PFSK-1 (cell line): ENCODE data around the gene SCLY.

Experiments used
- FOXP2 ChIP-seq: optimal IDR thresholded peaks from 2 replicates; pipeline ENCODE3; 2011; ENCODE audit warnings: borderline replicate concordance, control low read depth, inconsistent platforms; ENCODE audit not compliant: insufficient read depth; ENCODE audit errors: extremely low read length, extremely low read depth
- POLR2AphosphoS5 ChIP-seq: IDR thresholded peaks from 2 replicates; pipeline ENCODE4 v1.6.1; 2012; ENCODE audit warnings: low read depth, mild to moderate bottlenecking, control low read depth, low read length, moderate library complexity
- REST ChIP-seq, 2 experiments: IDR thresholded peaks; 2 replicates each; pipeline versions ENCODE4 v1.6.1 to v1.8.0; 2011 to 2012; ENCODE audit warnings: low read depth in 2 of 2, low read length in 2 of 2, control low read depth in 1 of 2, inconsistent platforms in 1 of 2, mild to moderate bottlenecking in 1 of 2, moderate library complexity in 1 of 2; ENCODE audit not compliant: insufficient read depth in 1 of 2
- SIN3A ChIP-seq: IDR thresholded peaks from 2 replicates; pipeline ENCODE4 v1.6.1; 2012; ENCODE audit warnings: mild to moderate bottlenecking, low read length, moderate library complexity, borderline replicate concordance; ENCODE audit not compliant: insufficient read depth
- TAF1 ChIP-seq: IDR thresholded peaks from 2 replicates; pipeline ENCODE4 v1.6.1; 2012; ENCODE audit warnings: low read length, control low read depth, borderline replicate concordance; ENCODE audit not compliant: insufficient read depth

SCLY gene

DNA sequence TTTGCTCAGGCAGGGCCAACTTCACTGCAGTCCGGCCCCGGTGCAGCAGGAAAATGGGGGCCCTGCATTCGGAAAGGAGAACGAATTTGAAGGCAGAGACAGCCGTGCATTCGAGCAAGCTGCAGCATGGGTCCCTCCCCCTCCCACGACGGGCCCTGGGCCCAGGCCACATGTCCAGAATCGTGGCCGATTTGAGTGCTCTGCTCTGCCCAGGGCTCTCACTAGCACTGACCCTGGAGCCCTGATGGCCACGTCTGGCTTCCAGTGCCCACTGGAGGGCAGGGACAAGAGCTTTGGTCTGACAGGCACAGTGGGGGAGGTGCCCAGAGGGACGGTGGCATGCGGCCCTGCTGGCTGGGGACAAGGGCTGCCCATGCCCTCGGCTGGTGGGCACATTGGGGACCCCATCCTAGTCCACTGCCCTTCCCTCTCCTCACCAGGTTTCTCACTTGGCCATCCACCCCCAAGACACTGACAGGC, 63.2 kb downstream of the SCLY start:
- TF ChIP-seq TAF1 (no peak), FOXP2 (no peak), SIN3A (no peak), REST (IDR thresholded peaks at IDR 0.05; ENCODE audit: insufficient read depth in 1 of 2, low read depth in 2 of 2, low read length in 2 of 2) (no peak), POLR2AphosphoS5 (no peak)

GRCh38 chr2:238124488-238125126, 63.8 kb downstream of the SCLY start:
- no peak for TF ChIP-seq FOXP2
- TF ChIP-seq REST (IDR thresholded peaks at IDR 0.05; ENCODE audit: insufficient read depth in 1 of 2, low read depth in 2 of 2, low read length in 2 of 2) = no peak
- TF ChIP-seq TAF1 = no peak
- no peak for TF ChIP-seq POLR2AphosphoS5
- no peak for TF ChIP-seq SIN3A

GRCh38 chr2:238125127-238125885, 64.5 kb downstream of the SCLY start:
- no peak for TF ChIP-seq TAF1
- no peak for TF ChIP-seq POLR2AphosphoS5
- TF ChIP-seq FOXP2 = no peak
- TF ChIP-seq SIN3A = no peak
- no peak for TF ChIP-seq REST (IDR thresholded peaks at IDR 0.05; ENCODE audit: insufficient read depth in 1 of 2, low read depth in 2 of 2, low read length in 2 of 2)

DNA sequence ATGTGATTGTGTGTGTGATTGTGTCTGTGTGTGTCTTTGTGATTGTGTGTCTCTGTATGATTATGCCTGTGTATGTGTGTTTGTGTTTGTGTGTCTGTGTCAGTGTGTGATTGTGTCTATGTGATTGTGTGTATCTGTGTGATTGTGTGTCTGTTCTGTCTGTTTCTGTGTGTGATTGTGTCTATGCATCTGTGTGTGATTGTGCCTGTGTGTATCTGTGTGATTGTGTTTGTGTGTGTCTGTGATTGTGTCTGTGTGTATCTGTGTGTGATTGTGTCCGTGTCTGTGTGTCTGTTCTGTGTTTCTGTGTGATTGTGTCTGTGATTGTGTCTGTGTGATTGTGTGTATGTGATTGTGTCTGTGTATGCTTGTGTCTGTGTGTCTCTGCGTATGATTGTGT, 65.5 kb downstream of the SCLY start:
- no peak for TF ChIP-seq FOXP2
- no peak for TF ChIP-seq SIN3A
- TF ChIP-seq TAF1 = no peak
- no peak for TF ChIP-seq POLR2AphosphoS5
- TF ChIP-seq REST (IDR thresholded peaks at IDR 0.05; ENCODE audit: insufficient read depth in 1 of 2, low read depth in 2 of 2, low read length in 2 of 2) = no peak

DNA sequence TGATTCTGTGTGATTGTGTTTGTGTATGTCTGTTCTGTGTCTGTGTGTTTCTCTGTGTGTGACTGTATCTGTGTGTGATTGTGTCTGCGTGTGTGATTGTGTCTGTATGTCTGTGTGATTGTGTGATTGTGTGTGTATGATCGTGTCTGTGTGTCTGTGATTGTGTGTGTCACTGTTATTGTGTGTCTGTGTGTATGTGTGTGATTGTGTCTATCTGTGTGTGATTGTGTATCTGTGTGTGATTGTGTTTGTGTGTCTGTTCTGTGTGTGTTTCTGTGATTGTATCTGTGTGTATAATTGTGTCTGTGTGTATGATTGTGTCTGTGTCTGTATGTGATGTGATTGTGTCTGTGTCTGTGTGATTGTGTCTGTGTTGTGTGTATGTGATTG, 66.0 kb downstream of the SCLY start:
- TF ChIP-seq TAF1 (no peak), POLR2AphosphoS5 (no peak), FOXP2 (no peak), REST (IDR thresholded peaks at IDR 0.05; ENCODE audit: insufficient read depth in 1 of 2, low read depth in 2 of 2, low read length in 2 of 2) (no peak), SIN3A (no peak)
